NCI-H2196 (cell line): ENCODE results near the gene PI3.
"Not testable (repeated sequence)": the region's sequence is repeated elsewhere in the genome, so short reads cannot be mapped to it uniquely, and the experiment has no call there.

Source experiments
- DNase-seq: peaks from one replicate; lab custom pipeline; 2025; ENCODE audit not compliant: unreplicated experiment; lab: John Stamatoyannopoulos, UW

The PI3 gene, protein sequence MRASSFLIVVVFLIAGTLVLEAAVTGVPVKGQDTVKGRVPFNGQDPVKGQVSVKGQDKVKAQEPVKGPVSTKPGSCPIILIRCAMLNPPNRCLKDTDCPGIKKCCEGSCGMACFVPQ

DNA sequence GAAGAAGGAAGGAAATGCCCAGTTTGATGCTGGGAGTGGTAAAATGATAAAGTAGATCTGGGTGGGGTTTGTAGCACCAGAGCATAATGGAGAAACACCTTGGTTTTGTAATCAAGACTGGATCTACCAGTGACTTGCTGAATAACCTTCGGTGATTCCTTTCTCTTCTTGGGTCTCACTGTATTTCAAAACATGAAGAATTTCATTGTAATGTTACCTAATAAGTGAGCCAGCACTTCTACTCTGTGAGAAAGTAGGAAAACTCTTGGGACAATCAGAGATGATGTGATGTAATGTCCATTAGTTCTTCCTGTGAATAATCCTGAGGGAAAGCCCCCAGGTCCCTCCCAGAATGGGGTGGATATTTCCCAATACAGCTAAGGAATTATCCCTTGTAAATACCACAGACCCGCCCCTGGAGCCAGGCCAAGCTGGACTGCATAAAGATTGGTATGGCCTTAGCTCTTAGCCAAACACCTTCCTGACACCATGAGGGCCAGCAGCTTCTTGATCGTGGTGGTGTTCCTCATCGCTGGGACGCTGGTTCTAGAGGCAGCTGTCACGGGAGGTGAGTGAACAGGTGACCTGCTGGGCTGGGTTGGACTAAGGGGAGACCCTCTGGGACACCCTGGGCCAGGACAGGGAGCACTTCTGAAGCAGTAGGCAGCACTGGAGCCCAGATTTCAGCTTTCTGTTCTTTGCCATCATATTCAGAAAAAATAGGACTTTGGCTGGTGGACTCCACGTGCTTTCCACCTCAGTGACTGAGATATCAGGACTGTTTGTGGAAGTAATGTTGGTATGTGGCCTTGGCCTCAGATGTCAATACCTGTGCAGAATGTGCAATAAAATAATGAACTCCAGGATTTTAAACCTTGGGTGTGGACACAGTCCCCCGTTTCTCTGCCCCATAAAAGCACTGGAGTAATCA lies at the start of gene PI3:
Gene PI3, plus strand, starts transcription at position 469 of the 931 bp plus-strand sequence. Its CDS starts 21 bp downstream, at position 490.
- DNase-seq, result no peak

- DNase-seq, result no peak
These were observed 46.6 kb upstream of the PI3 start for GRCh38 chr20:45128099-45128498.

GRCh38 chr20:45136911-45137310 lies 37.8 kb upstream of the PI3 start:
- no peak for DNase-seq

DNA sequence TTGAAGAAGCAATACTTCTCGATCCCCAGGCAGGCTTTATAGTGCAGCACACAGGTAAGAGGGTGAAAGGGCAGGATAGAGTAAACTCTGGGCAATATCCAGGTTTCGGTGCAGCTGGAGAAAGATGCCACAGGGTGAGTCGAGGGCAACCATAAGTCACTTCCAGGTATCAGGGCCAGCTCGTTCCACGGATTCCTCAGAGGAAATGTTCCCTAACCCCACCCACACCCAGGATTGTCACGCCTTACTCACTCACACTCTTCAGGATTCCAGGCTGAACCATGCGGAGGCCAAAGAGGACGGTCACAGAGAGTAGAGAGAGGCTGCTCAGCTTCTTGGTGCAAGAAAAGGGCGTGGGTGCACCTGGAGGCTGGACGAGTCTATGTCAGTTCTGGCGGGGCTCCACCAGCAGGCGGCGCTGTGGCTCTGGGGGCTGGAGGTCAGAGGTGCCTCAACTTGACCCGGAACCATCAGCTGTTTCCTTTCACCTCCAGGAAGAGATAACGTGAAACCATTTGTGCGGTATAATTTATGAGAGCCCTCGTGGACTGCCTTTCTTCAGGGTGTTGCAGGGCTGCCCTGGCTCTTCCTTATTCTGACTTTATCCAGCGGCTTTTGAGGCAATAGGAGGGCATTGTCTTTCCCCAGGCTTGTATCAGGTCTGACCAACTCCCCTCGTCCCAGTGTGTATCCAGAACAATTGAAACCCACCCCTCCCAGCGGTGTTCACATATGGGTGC lies 36.0 kb upstream of the PI3 start:
- DNase-seq, result peak; percentile 12

DNA sequence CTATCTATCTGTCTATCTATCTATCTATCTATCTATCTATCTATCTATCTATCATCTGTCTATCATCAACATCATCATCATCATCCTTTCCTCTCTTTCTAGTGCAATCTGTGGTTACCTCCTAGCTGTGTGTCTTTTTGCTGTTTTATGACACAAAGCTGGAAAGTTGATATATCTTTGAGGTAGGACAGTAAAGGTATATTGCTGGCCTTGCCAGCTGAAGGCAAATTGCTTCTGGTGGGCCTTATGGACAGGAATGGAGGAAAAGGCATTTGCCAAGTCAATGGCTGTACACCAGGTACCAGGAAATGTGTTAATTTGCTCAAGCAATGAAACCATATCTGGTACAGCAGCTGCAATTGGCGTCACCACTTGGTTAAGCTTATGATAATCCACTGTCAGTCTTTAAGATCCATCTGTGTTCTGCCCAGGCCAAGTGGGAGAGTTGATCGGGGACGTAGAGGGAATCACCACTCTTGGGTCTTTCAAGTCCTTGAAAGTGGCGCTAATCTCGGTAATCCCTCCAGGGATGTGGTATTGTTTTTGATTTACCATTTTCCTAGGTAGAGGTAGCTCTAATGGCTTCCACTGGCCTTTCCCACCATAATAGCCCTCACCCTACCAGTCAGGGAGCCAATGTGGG lies 34.8 kb upstream of the PI3 start:
- not testable (repeated sequence) for DNase-seq

GRCh38 chr20:45140836-45141235 lies 33.9 kb upstream of the PI3 start:
- DNase-seq, result no peak

- DNase-seq, result no peak
These were observed 25.6 kb upstream of the PI3 start for GRCh38 chr20:45149062-45149461.

DNA sequence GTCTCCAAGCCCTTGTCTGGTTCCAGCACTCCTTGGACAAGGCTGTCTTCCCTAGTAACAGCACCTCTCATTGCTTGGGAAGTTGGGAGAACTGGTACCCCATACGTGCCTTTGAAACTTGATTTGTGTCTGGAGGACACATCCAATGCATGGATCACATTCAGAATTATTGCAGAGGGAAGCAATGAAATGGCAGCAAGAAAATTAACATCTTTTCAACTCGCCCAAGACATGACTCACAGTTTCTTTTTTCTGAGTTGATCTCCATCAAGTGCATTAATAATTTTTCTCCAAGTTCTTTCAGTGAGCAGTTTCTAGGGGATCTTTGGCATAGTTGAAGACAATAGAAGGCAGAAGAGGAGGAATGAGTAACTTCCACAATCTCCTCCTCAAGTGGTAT lies 22.3 kb upstream of the PI3 start:
- no peak for DNase-seq

- DNase-seq, result no peak
These were observed 21.6 kb upstream of the PI3 start for GRCh38 chr20:45153147-45153546.

DNA sequence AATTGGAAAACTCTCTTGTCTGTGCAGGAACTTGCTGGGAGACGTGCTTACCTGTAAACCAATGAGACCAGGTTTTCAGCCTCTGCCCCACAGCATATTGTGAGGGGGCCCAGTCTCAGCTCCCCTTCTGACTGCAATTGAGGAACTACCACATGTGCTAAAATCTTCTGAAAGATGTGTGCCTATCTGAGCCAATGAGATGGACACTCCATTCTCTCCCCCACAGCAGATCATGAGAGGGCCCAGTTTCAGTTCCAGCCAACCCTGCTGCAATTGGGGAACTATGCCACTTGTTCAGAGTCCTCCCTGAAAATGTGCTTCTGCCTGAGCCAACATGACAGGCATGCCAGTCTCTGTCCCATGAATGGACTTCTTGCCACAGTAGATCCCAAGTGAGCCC lies 20.9 kb upstream of the PI3 start:
- DNase-seq, result no peak

- DNase-seq, result no peak
These were observed 20.5 kb upstream of the PI3 start for GRCh38 chr20:45154183-45154582.

DNA sequence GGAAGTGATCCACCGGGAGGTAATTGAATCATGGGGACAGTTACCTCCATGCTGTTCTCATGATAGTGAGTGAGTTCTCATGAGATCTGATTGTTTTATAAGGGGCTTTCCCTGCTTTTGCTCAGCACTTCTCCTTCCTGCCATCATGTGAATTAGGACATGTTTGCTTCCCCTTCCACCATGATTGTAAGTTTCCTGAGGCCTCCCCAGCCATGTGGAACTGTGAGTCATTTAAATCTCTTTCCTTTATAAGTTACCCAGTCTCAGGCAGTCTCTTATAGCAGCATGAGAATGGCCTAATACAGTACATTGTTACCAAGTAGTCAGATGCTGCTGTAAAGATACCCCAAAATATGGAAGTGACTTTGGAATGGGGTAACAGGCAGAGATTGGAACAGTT lies 19.9 kb upstream of the PI3 start:
- DNase-seq, result not testable (repeated sequence)

GRCh38 chr20:45156713-45157112 lies 18.0 kb upstream of the PI3 start:
- no peak for DNase-seq

DNA sequence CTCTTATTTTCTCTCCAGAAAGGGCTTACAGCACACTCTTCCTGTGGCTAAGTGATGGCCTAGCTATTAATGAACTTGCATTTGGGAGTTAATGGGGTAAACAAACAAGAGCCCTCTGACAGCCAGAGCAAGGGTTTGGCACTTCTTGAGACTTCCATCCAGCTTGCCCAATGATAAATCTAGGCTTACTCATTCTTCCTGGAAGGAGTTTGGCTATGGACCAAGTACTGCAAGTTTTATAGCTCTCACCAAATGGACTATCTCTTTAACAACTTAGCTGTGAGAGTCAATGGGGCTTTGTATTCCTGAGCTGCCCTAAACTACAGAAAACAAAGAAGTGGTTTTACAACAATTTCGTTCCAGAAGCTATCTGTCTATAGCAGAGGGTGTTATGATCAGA lies 16.7 kb upstream of the PI3 start:
- DNase-seq, result peak; percentile 16

DNA sequence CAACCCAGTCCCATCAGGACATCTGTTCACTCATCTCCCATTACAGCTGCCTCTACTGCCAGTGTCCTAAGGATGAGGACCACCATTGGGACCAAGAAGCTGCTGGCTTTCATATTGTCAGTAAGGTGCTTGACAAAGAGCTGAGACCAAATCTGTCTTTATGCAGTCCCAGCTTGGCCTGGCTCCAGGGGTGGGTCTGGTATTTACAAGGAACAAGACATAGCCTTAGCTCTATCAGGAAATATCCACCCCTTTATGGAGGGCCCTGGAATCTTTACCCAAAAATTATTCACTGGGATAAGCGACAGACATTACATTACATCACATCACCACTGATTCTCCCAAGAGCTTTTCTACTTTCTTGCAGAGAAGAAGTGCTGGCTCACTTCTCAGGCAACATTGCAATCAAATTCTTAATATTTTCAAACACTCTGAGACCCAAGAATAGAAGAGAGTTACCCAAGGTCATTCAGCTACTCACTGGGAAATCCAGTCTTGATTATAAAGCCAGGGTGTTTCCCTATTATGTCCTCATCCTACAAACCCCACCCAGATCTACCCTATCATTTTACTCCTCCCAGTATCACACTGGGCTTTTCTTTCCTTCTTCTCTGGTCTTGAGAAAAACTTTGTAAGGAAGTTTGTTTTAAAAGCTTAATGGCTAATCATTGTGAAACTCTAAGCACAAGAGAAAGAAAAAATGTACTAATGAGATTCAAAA lies 11.5 kb upstream of the PI3 start:
- no peak for DNase-seq

DNA sequence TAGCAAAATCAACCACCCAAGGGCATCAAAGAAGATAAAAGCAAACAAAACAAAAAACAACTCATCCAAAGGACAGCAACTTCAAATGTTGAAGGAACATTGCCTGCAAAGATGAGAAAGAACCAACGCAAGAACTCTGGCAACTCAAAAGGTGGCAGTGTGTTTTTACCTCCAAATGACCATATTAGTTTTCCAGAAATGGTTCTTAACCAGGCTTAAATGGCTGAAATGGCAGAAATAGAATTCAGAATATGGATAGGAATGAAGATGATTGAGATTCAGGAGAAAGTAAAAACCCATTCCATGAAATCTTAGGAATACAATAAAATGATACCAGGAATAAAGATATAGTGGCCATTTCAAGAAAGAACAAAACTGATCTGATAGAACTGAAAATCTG lies 9.8 kb upstream of the PI3 start:
- no peak for DNase-seq

GRCh38 chr20:45173522-45173921 lies 1.2 kb upstream of the PI3 start:
- DNase-seq, result no peak

- no peak for DNase-seq
These were observed 2.0 kb downstream of the PI3 start for GRCh38 chr20:45176526-45177267.

GRCh38 chr20:45179166-45179565 lies 4.5 kb downstream of the PI3 start:
- no peak for DNase-seq

DNA sequence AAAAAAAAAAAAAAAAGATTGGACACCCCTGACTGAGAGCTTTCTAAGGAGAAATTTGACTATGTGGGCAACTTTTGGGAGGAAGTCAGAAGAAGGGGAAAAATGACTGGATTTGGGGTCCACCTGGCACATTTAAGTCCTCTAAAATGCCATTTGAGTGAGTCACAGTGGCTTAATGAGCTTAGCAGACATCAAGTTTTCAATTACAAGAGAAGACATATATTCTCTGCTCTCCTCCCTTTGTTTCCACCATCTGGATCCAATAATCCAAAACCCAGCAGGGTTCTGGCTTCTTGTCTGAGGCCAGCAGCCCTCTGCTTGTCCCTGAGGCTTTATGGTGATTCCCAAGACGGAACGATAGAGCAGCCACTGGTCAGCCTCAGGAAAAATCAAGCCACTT lies 6.9 kb downstream of the PI3 start:
- DNase-seq, result no peak
